Frontal cortex (tissue), 4 donors: ENCODE data around the gene MYBPC2. TPM values are rescaled to one million over a fixed set of nuclear protein-coding genes. Genes with fewer than 3 reads are reported as not detected.
"Not testable (repeated sequence)": the region's sequence is repeated elsewhere in the genome, so short reads cannot be mapped to it uniquely, and the experiment has no call there.

ENCODE experiments used
- DNase-seq, 2 donors: peaks; one replicate each; pipeline ENCODE4 v3.0.0; 2012; ENCODE audit warnings: low spot score in 2 of 2
- FAIRE-seq: peaks from 2 replicates; lab custom pipeline; 2012; peaks lifted over from hg19 to GRCh38; lab: Jason Lieb, UNC
- total RNA-seq: library from RNA; depleted of rRNA; stranded (reverse); fragments of >200 nt; gene quantifications from one replicate; pipeline ENCODE4 v1.2.3, GENCODE V29; 2014
- donor health status: control.
- donor health status: control.
- donor health status: control.

MYBPC2 gene
- total RNA-seq: not detected

- DNase-seq: no peak
- no peak for FAIRE-seq
These were observed at the start of gene MYBPC2 for GRCh38 chr19:50432221-50433028. TSS of gene MYBPC2 (plus strand) at chr19:50432892. CDS start at chr19:50432954, 62 bp downstream.

GRCh38 chr19:50383001-50383851, 49.5 kb upstream of the MYBPC2 start:
- FAIRE-seq (no peak), DNase-seq (no peak)

DNA sequence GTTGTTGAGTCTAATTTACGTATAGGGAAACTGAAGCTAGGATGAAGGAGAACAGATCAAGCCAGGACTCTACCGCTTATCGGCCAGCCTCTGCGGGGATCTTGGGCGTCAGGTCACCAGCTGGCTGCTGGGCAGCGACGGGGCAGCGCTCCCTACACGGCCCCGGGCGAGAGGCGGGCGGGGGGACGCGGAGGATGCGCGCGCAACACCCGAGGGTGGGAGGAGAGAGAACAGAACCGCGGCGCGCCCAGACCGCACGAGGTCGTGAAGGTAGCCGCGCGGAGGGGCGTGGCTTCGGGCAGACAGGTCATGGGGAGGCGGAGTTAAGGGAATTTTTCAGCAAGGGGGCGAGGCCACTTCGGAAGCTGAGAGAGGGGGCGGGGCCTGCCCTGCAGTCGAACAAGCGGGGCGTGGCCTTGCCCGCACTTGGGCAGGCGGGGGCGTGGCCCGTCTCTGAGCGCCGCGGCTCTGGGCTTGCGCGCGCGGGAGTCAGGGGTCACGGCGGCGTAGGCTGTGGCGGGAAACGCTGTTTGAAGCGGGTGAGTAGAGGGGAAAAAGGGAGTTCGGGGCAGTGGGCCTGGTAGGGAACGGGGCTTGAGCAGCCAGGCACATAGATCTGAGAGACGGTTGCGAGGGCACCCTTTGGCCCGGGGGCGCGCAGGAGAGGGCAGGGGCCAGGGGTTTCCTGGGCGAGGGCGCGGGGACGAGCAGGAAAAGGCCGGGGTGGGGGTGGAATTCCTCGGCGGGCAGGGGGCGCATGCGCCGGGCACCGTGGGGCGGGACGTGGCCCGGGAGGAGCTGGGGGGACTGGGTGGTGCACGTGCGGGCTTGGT, 48.6 kb upstream of the MYBPC2 start, which contains the start of gene POLD1:
TSS of gene POLD1 (plus strand) at position 496 of the 833 bp plus-strand sequence. CDS start 14,505 bp downstream, outside the sequence.
- peak; percentile 98 to 99 for DNase-seq
- no peak for FAIRE-seq

DNA sequence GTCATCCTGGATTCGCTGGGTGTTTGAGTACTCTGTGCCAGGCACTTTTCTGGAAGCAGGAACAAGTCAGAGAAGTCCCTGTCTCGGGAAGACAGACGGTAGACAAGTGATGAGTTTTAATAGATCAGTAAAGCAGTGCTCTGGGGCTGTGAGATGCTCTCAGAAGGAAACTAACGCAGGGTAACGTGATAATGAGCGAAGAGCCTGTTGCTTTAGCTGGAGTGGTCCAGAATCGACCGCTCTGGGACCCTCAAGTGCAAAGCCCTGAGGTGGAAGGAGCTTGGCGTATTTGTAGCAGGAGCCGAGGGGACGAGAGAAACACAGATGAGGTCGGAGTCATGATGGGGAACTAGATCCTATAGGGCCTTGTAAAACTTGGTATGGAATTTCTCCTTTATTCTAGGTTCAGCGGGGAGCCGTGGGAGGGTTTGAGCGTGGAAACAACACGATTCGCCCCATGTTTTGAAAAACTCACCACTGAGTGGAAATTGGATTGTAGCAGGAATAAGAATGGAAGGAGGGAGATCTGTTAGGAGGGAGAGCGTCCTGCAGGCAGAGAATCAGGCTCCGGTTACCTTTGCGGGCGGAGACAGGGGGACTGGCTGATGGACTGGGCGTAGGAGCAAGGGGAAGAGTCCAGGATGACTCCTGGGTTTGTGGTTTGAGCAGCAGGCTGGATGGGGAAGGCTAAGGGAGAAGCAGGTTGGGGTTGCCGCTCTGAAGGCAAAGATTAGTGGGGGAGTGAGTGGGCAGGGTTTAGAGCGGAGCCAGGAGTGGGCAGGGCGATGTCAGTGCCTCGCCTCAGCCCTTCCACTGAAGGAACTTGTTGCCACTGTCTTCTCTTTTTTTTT, 47.8 kb upstream of the MYBPC2 start:
- FAIRE-seq (no peak), DNase-seq (no peak)

GRCh38 chr19:50387176-50387867, 45.4 kb upstream of the MYBPC2 start:
- no peak for DNase-seq
- FAIRE-seq: no peak

- DNase-seq (no peak), FAIRE-seq (no peak)
These were observed 44.8 kb upstream of the MYBPC2 start for GRCh38 chr19:50387868-50388245.

GRCh38 chr19:50390295-50390694, 42.4 kb upstream of the MYBPC2 start:
- not testable (repeated sequence) for FAIRE-seq, DNase-seq

- DNase-seq, FAIRE-seq: not testable (repeated sequence)
These were observed 41.7 kb upstream of the MYBPC2 start for GRCh38 chr19:50390952-50391351.

- no peak for DNase-seq
- FAIRE-seq: no peak
These were observed 39.9 kb upstream of the MYBPC2 start for GRCh38 chr19:50392759-50393158.

DNA sequence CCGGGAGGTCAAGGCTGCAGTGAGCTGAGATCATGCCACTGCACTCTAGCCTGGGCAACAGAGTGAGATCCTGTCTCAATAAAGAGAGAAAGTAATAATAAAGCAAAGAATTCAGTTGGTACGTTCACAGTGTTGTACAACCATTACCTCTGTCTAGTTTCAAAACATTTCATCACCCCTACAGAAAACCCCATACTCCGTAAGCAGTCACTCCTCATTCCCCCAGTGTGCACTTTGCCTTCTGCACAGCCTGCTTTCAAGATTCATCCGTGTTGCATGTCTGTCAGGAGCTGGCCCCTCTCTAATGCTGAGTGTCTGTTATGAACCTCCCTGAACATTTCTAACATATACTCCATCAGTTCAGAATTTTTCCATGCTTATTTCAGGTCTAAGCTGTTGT, 39.1 kb upstream of the MYBPC2 start:
- FAIRE-seq (no peak), DNase-seq (no peak)

DNA sequence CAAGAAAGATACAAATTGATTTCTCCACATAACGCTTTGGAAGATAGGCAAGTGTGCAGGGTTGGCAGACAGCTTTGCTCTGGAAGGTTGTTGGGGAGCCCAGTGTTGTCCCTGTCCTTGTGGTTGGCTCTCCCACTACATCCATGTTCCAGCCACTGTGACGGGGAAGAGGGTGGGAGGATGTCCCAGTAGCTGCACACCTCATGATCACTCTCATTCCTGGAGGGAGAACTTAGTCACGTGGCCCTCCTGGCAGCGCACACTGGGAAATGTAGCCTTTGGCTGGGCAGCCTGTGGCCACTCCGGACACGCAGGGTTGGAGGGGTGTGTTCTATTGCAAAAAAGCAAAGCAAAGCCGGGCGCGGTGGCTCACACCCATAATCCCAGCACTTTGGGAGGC, 38.7 kb upstream of the MYBPC2 start:
- FAIRE-seq (no peak), DNase-seq (no peak)

- DNase-seq (no peak), FAIRE-seq (no peak)
These were observed 33.9 kb upstream of the MYBPC2 start for GRCh38 chr19:50398675-50399367.

DNA sequence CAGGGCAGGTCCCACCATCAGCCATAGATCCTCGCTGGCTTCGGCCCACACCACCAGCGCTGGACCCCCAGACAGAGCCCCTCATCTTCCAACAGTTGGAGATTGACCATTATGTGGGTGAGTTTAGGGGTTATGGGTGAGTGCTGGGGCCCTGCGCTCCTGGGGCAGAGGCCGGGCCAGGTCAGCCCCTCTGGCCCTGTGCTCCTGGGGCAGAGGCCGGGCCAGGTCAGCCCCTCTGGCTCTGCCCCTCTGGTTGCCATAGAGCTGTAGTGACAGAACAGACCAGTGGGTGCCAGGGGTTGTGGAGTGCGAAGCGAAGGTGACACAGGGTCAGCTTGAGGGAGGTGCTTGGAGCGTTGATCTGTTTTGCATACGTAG, 33.3 kb upstream of the MYBPC2 start:
- FAIRE-seq (no peak), DNase-seq (no peak)

DNA sequence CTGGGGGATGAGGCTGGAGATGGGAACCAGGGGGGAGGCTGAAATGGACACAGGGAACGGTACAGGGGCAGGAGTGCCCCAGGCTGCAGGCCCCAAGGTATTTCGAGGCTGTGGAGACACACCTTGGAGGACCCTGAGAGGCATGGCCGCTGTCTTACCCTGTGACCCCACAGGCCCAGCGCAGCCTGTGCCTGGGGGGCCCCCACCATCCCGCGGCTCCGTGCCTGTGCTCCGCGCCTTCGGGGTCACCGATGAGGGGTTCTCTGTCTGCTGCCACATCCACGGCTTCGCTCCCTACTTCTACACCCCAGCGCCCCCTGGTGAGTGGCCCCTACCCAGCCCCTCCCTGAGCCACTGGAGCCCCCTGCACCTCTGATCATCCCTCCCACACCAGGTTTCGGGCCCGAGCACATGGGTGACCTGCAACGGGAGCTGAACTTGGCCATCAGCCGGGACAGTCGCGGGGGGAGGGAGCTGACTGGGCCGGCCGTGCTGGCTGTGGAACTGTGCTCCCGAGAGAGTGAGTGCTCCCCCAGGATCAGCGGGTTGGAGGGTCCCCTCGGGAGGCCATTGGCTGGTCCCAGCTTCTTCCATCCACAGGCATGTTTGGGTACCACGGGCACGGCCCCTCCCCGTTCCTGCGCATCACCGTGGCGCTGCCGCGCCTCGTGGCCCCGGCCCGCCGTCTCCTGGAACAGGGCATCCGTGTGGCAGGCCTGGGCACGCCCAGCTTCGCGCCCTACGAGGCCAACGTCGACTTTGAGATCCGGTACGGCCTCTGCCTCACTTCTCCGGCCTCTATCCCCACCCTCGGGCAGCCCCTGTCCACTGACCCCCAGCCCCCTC, 30.9 kb upstream of the MYBPC2 start:
- DNase-seq: no peak

DNA sequence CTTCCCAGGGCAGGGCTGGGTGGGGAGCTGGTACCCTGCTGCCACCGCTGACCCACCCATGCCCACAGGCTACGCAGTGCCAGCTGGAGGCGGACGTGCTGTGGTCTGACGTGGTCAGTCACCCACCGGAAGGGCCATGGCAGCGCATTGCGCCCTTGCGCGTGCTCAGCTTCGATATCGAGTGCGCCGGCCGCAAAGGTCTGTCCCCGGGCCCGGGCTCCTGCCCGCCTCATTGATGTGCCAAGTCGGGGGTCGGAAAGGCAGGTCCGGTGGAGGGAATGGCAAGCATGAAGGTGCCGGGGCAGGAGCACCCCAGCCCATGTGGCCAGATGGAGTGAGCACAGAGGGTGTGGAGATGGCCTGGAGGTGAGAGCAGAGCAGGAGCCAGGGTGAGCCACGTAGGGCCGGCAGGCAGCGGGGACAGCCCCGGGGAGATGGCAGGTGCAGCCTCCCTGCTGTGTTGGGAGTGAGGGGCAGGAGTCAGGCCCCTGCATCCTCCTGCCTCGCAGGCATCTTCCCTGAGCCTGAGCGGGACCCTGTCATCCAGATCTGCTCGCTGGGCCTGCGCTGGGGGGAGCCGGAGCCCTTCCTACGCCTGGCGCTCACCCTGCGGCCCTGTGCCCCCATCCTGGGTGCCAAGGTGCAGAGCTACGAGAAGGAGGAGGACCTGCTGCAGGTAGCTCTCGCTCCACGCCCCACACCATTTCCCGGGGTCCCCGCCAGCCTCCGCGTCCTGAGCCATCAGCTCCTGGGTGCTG, 30.0 kb upstream of the MYBPC2 start:
- DNase-seq (no peak), FAIRE-seq (no peak)

More for the DNA sequence above, 30.9 kb upstream of the MYBPC2 start:
- no peak for FAIRE-seq

DNA sequence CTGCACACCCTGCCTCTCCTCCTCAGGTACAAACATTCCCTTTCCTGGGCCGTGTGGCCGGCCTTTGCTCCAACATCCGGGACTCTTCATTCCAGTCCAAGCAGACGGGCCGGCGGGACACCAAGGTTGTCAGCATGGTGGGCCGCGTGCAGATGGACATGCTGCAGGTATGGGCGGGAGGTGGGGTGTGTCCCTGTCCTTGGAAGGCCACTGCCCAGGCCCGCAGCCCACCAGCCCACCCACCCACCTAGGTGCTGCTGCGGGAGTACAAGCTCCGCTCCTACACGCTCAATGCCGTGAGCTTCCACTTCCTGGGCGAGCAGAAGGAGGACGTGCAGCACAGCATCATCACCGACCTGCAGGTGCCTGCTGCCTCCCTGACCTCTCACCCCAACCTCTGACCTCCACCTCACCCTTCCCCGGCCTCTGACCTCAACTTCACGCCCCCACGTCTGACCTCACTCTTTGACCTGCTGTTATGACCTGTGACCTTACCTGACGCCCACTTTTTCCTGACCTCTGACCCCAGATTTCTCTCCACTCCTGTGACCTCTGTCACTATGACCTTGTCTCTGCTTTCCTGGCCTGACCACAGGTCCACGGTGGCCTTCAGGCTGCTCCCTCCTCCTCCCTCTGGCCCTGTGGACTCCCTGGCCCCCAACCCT, 26.4 kb upstream of the MYBPC2 start:
- FAIRE-seq (no peak), DNase-seq (no peak)
